Stimulated activated CD4-positive, alpha-beta T cell treated with anti-CD3 and anti-CD28 coated beads, Interleukin-4, amount 100 ng/mL, for 1 hour (primary cell): ENCODE data around the gene HSD11B1.

Experiments used
- DNase-seq: peaks from one replicate; pipeline ENCODE4 v3.0.0-alpha.2; 2020

HSD11B1 gene

GRCh38 chr1:209728466-209728865, 23.8 kb downstream of the HSD11B1 start:
- DNase-seq: no peak

GRCh38 chr1:209729436-209729835, 24.8 kb downstream of the HSD11B1 start:
- DNase-seq: no peak

GRCh38 chr1:209732725-209733124, 28.1 kb downstream of the HSD11B1 start:
- DNase-seq: no peak

- no peak for DNase-seq
Measured at GRCh38 chr1:209733409-209734192, 29.0 kb downstream of the HSD11B1 start.

GRCh38 chr1:209736490-209737117, 32.0 kb downstream of the HSD11B1 start:
- no peak for DNase-seq

GRCh38 chr1:209737118-209737505, 32.5 kb downstream of the HSD11B1 start:
- DNase-seq: no peak

- no peak for DNase-seq
Measured at GRCh38 chr1:209738270-209738669, 33.6 kb downstream of the HSD11B1 start.

GRCh38 chr1:209741193-209741592, 36.5 kb downstream of the HSD11B1 start:
- DNase-seq: no peak

- DNase-seq: no peak
Measured at GRCh38 chr1:209741889-209742288, 37.2 kb downstream of the HSD11B1 start.

- DNase-seq: no peak
Measured at GRCh38 chr1:209742409-209743144, 37.9 kb downstream of the HSD11B1 start.

GRCh38 chr1:209743145-209743482, 38.5 kb downstream of the HSD11B1 start:
- no peak for DNase-seq

GRCh38 chr1:209746451-209747165, 42.0 kb downstream of the HSD11B1 start:
- DNase-seq: no peak

GRCh38 chr1:209747580-209748262, 43.1 kb downstream of the HSD11B1 start:
- peak; percentile 83 for DNase-seq

- no peak for DNase-seq
Measured at GRCh38 chr1:209748620-209749019, 44.0 kb downstream of the HSD11B1 start.

GRCh38 chr1:209749205-209749604, 44.6 kb downstream of the HSD11B1 start:
- DNase-seq: no peak

- DNase-seq: no peak
Measured at GRCh38 chr1:209749670-209750323, 45.2 kb downstream of the HSD11B1 start.

GRCh38 chr1:209751627-209752231, 47.1 kb downstream of the HSD11B1 start:
- DNase-seq: peak; percentile 19

GRCh38 chr1:209752890-209753289, 48.2 kb downstream of the HSD11B1 start:
- DNase-seq: no peak

GRCh38 chr1:209755256-209755655, 50.6 kb downstream of the HSD11B1 start:
- DNase-seq: no peak

- peak; percentile 62 for DNase-seq
Measured at GRCh38 chr1:209755926-209756614, 51.4 kb downstream of the HSD11B1 start, which contains the start of gene TRAF3IP3. Gene TRAF3IP3 (plus strand): TSS chr1:209756053. CDS start chr1:209760040, 3,987 bp downstream.
